ENCODE results near the gene PDXP.
"Not testable (repeated sequence)": the region's sequence is repeated elsewhere in the genome, so short reads cannot be mapped to it uniquely, and the experiment has no call there.

The PDXP gene

DNA sequence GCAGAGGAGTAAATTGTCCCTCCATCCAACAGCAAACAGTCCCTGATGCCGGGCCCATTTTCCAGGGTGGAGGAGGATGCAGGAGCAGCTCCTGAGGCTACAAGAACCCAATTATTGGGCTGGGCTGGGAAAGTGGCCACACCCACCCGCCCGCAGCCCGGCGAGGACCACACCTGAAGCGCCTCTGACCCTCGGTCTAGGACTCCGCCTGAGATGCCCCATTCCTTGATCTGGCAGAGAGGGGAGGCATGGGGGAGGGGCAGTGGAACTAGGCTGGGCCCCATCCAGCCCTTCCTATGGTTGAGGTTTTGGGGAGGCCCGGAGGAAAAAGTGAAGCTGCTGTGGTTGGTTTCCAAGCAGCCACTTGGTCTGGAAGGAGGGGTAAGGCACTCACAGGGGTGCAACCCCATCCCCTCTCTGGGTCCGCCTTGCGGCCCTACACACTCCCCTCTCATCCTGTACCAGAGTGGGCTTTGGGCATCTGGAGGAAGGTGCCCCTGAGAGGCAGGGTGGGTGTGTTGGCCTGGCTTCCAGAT lies 14.5 kb downstream of the PDXP start:
- DNase-seq = no peak

GRCh38 chr22:37674248-37674647 lies 15.7 kb downstream of the PDXP start:
- DNase-seq = no peak

GRCh38 chr22:37674951-37675929 lies 16.7 kb downstream of the PDXP start, which contains the start of gene LGALS1:
TSS of gene LGALS1 (plus strand) at chr22:37675636. CDS start at chr22:37675703, 67 bp downstream.
- peak in 55 of 56 donors; percentile 16 to 89 (median 69) for DNase-seq

GRCh38 chr22:37675930-37676735 lies 17.6 kb downstream of the PDXP start:
- DNase-seq = peak in 23 of 56 donors; percentile 2 to 43 (median 24)

GRCh38 chr22:37676736-37677492 lies 18.4 kb downstream of the PDXP start:
- peak in 34 of 56 donors; percentile 13 to 73 (median 36) for DNase-seq

DNA sequence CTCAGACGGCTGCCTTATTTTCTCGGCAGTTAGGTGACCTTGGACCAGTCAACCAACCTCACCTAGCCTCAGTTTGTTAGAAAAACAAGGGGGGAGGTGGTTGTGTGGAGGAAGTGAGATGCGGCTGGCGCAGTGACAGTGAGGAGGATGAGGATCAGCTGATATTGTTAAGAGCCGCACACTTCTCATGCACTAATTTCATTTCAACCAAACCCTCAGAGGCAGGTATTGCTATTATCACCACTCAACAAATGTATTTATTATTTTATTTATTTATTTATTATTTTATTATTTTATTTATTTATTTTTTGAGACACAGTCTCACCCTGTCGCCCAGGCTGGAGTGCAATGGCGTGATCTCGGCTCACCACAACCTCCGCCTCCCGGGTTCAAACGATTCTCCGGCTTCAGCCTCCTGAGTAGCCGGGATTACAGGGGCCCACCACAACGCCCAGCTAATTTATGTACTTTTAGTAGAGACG lies 19.0 kb downstream of the PDXP start:
- DNase-seq = no peak

DNA sequence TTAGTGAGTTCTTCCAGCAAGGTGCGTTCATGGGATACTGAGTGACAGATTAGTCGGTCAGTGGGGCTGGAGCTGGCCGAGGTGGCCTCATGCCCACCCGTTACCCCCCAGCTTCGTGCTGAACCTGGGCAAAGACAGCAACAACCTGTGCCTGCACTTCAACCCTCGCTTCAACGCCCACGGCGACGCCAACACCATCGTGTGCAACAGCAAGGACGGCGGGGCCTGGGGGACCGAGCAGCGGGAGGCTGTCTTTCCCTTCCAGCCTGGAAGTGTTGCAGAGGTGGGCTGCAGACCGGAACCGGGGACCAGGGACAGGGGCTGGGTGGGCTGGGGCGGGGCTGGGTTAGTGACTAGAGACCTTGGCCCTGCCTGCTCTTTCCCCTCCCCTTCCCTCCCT lies 19.8 kb downstream of the PDXP start:
- DNase-seq = no peak

- DNase-seq = no peak
These were observed 21.1 kb downstream of the PDXP start for GRCh38 chr22:37679670-37680069.

DNA sequence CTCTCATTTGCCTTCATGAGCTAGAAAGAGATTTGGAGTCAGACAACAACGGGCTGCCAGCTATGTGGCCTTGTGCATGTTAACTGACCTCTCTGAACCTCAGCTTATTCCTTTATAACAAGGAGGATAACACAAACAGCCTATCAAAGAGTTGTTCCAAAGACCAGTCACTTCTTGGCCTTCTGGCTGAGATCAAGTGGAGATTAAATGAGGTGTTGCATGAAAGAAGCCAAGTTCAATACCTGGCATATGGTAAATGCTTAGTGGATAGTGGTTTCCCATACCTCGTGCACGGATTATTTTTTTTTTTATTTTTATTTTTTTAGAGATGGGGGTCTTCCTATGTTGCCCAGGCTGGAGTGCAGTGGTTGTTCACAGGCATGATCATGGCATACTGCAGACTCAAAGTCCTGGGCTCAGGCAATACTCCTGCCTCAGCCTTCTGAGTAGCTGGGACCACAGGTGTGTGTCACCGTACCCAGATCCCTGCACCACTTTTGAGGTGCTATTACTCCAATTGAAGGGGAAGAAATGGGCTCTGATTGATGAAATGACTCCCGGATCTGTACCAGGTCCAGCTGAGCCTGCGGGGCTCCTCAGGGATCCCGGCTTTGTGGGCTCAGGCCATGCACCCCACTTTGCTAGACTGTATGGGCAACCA lies 21.8 kb downstream of the PDXP start:
- DNase-seq = no peak

GRCh38 chr22:37681001-37681424 lies 22.5 kb downstream of the PDXP start:
- DNase-seq = no peak

GRCh38 chr22:37681556-37682049 lies 23.1 kb downstream of the PDXP start:
- DNase-seq = peak in 36 of 56 donors; percentile 8 to 77 (median 30)

DNA sequence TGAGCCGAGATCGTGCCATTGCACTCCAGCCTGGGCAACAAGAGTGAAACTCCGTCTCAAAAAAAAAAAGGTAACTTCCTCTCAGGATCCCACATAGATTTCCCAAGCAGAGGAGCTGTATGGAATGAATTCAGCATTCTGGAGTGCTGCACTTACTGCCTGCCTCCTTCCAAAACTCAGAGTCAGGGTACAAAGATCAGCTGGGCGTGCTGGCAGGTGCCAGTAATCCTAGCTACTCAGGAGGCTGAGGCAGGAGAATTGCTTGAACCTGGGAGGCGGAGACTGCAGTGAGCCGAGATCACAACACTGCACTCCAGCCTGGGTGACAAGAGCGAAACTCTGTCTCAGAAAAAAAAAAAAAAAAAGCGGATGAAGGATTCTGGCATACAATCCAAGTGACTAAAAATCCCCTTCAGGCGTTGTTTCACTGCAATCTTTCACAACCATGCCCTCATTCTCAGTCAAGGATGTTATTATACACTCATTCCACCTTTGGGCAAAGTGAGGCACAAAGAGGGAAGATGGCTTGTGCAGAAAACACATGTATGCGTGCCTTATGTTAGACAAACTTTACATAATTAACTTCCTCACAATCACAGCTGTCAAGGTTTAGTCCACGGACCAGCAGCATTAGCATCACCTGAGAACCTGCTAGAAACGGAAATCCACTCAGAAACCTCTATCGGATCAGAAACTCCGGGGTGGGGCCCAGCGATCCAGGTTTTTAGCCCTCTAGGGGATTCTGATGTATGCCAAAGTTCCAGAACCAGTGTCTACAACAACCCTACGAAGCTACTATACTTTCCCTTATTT lies 26.5 kb downstream of the PDXP start:
- DNase-seq = no peak

GRCh38 chr22:37686002-37686982 lies 27.8 kb downstream of the PDXP start, which contains the start of gene NOL12:
TSS of gene NOL12 (plus strand) at chr22:37686343. CDS start at chr22:37686393, 50 bp downstream.
- DNase-seq = peak in 55 of 56 donors; percentile 21 to 88 (median 74)

DNA sequence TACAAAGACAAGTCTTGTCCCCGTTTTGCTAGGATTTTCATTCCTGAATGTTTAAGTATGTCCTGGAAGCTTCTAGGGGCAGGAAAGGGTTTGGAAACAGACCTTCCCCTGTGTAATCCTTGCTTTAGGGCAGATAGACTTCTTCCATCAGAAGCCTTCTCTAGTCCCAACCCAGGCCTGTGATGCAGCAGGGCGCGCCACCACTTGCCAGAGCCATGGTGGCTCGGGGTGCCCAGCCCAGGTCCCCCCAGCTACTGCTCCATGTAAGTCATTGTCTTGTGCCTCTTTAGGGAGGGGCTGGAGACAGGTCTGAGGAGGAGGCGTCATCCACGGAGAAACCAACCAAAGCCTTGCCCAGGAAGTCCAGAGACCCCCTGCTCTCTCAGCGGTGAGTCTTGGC lies 31.9 kb downstream of the PDXP start:
- DNase-seq = no peak

DNA sequence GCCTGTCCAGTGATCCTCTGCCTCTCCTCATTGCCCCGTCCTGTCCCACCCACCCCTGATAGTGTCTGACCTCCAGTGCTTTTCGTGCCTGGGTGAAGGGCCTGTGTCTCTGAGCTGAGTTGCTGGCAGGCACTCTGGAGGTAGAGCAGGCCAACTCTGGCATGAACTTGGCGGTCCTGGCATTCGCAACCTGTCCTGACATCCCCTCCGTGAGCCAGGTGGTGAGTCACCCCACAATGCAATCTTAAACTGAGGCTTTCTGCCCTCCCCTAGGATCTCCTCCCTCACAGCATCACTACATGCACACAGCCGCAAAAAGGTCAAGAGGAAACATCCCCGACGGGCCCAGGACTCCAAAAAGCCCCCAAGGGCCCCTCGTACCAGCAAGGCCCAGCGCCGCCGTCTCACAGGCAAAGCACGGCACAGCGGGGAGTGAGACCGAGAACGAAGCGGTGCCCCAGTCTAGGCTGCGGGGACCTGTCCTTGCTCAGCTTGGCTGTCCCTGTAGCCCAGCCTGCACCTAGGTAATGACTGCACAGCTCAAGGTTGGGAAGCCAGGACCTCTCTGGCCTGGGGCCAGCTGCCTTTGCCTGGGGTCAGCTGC lies 32.5 kb downstream of the PDXP start:
- no peak for DNase-seq

GRCh38 chr22:37692627-37693285 lies 34.2 kb downstream of the PDXP start:
- no peak for DNase-seq

DNA sequence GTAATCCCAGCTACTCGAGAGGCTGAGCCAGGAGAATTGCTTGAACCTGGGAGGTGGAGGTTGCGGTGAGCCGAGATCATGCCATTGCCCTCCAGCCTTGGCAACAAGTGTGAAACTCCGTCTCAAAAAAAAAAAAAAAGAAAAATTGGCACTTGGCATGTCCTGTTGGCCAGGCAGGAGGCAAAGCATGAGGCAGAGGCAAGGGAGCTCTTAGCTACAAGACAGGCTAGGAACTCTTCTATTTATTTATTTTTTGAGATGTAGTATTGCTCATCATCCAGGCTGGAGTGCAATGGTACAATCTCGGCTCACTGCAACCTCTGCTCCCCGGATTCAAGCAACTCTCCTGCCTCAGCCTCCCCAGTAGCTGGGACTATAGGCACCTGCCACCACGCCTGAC lies 35.6 kb downstream of the PDXP start:
- not testable (repeated sequence) for DNase-seq

Measured in nucleus accumbens (tissue), 56 donors.